Hepatic stellate cell (primary cell): ENCODE results near the gene LRRC1.

ENCODE experiments used
- DNase-seq: peaks from one replicate; pipeline ENCODE4 v3.0.0; 2011; ENCODE audit warnings: low spot score

The LRRC1 gene

GRCh38 chr6:53815381-53816119 lies 20.7 kb downstream of the LRRC1 start:
- DNase-seq, result no peak

- no peak for DNase-seq
These were observed 24.2 kb downstream of the LRRC1 start for GRCh38 chr6:53818858-53819609.

DNA sequence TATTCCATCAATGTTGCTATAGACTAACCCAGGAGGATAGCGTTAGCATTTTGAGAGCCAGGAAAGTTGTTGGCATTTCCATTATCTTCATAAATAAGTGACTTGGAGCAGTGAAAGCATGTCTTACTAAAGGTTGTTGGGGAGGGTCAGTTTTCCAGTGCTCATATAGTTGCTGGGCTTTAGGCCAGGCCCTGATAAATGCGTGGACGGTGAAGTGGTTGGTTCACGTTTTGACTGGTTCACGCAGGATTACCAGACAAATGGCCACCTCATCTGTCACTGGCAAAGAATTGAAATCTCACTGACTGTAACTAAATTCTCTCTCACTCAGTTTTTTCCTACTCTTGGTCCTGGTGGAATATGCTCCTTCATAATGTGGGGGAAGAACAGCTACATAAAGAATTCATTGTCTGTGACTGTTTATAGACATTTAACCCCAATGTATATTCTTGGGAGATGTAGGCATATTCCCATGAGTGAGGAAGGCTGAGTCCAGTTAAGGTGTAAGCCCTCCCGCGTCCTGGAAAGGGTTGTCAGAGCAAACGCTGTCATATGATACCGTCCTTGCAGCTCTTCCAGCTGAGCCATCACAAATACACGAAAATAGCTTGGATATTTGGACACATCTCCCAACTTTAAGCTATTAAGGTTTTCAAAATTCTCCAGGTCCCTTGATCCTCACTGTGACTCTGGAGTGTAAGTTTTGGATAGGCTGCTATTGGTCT lies 27.8 kb downstream of the LRRC1 start:
- no peak for DNase-seq

- DNase-seq, result no peak
These were observed 29.9 kb downstream of the LRRC1 start for GRCh38 chr6:53824714-53825113.

DNA sequence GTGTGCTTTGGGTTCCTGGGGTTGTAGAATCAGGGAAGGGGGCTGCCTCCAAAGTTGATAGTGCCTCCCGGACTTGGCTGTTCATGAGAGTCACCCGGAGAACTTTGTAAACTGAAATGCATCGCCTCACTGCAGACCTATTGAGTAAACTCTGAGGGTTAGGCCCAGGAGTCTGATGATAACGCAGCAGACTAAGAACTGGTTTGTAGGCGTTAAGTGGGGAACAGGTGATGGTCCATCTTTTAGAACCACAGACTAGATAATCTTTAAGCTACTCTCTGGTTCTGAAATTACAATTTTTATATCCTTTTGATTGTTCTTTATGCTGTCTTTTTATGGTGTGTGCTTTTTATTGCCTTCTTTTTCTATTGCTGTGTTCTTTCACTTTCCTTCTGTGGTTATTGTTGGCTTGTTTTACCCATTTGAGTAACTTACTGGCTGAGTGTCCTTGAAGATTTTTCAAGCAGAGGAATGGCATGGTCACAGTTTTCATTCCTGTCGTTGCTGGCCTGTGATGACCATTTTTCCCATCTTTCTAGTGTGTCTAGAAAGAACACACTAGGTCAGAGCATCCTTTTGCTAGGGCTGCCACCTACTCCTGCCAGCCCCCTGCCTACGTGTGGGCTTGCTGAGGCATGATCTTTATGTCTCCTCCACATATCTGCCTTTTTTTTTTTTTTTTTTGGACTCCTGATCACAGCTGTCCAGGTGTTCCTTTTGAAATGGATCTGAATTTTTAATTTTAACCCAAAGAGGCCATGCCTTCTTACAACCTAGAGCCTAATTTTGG lies 30.9 kb downstream of the LRRC1 start:
- DNase-seq, result no peak

- DNase-seq, result no peak
These were observed 32.7 kb downstream of the LRRC1 start for GRCh38 chr6:53827531-53827930.

- no peak for DNase-seq
These were observed 33.4 kb downstream of the LRRC1 start for GRCh38 chr6:53828215-53828614.

GRCh38 chr6:53828966-53829697 lies 34.3 kb downstream of the LRRC1 start:
- DNase-seq, result no peak

- no peak for DNase-seq
These were observed 35.0 kb downstream of the LRRC1 start for GRCh38 chr6:53829698-53830221.

- DNase-seq, result no peak
These were observed 35.6 kb downstream of the LRRC1 start for GRCh38 chr6:53830366-53830765.

DNA sequence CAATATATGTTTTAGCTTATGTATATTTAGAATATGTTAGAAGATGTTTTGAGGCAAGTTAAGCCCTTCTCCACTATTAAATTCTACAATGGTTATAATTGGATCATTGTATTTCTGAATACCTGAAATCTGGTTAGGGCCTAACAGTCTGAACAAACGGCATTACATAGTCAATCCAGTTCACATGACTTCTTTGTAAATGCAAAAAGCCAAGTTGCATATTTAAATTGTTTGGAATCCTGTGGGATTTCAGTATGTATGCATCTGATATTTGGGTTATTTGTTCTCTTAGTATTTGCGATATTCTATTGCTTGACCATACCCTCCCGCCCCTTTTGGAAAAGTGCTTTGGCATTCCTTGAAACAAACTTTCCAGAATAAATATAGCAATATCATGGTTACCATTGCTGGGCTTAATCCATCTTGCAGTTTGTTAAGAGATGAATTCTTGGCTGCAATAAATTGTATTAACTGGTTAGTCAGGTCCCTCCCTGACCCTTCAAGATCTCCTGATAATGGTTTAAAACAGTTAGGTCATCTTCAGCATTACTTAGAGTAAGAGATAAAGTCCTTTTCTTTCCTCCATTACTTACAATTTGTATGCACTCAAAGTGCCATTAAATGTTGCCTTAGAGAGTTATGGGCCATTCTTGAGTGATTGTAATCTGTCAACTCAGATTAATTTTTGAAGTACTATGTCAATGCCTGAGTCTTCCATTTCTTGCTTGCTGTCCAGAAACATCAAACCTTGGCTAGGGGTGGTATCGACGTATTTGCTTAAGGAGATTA lies 36.5 kb downstream of the LRRC1 start:
- no peak for DNase-seq

GRCh38 chr6:53831936-53832660 lies 37.3 kb downstream of the LRRC1 start:
- DNase-seq, result no peak

DNA sequence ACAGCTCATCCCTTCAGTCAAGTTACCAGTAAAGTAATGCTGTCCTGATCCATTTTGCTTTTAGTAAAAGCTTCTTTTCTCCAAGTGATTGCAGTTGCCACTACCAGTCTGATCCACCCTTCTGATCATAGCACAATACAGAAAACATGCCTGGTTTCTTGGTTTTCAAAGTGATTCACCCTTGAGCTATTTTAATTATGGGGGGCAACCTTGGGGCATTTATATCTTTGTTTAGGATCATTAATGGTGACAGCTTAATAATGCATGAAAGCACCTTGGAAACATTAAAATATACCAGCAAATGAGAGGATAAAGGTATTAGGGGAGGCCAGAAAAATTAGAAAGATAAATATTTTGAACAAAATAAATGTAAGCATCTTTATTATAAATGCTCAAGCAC lies 38.4 kb downstream of the LRRC1 start:
- no peak for DNase-seq

DNA sequence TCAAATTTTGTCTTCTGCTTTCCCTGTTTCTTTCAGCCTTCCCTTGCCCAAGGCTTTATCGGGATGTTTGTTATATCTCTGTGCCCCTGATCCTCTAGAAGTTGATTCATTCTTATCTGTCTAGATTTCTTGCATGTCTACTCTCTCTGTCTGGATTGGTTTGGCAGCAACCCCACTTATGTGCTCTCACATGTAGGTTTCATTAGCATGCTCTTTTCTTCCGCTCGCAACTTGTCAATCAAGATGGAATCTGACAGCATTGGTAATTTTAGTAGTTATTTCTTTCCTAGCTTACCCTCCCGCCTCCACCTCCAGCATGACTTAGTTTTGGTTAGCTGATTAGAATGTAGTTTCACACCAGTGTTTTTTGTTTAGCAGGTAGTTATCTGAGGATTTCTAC lies 39.3 kb downstream of the LRRC1 start:
- DNase-seq, result no peak

- no peak for DNase-seq
These were observed 43.3 kb downstream of the LRRC1 start for GRCh38 chr6:53837865-53838769.

DNA sequence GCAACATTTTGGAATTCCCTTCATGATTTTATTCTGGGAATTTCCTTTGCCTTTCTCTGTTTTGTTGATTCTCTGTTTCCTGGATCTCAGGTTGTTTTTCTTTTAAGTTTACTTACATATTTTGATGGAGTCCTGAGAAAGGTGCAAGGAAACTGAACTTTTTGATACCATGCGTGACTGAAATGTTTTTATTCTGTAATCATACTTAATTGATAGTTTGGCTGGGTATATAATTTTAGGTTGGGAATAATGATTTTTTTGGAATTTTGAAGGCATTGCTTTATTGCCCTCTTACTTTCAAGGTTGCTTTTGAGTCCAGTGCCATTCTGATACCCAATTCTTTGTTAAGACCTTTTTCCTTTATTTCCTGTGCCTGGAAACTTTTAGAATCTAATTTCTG lies 45.2 kb downstream of the LRRC1 start:
- DNase-seq, result no peak

GRCh38 chr6:53845280-53846195 lies 50.7 kb downstream of the LRRC1 start:
- no peak for DNase-seq

DNA sequence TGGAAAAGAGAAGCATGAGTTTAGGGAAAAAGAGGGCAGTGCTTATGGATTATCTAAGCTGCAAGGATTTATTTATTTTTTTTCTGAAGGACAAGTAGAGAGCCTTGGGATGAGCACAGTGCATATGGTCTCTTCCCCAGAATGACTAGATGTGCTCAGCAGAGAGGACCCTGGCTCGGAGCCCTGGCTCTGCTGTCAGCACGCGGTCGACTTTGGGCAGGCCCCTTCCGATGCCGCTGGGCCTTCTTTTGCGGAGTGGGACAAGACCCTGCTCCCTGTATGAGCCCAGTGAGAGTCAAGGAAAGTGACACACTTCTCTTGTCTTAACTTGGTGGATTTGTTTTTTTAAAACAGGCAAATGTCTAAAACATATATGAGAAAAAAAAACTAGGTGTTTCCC lies 51.4 kb downstream of the LRRC1 start:
- DNase-seq, result no peak
